ENCODE results near the gene CEBPG.

GRCh38 chr19:33390101-33390907 is 16.8 kb downstream of the CEBPG start:
- TF ChIP-seq, protein P1, sequence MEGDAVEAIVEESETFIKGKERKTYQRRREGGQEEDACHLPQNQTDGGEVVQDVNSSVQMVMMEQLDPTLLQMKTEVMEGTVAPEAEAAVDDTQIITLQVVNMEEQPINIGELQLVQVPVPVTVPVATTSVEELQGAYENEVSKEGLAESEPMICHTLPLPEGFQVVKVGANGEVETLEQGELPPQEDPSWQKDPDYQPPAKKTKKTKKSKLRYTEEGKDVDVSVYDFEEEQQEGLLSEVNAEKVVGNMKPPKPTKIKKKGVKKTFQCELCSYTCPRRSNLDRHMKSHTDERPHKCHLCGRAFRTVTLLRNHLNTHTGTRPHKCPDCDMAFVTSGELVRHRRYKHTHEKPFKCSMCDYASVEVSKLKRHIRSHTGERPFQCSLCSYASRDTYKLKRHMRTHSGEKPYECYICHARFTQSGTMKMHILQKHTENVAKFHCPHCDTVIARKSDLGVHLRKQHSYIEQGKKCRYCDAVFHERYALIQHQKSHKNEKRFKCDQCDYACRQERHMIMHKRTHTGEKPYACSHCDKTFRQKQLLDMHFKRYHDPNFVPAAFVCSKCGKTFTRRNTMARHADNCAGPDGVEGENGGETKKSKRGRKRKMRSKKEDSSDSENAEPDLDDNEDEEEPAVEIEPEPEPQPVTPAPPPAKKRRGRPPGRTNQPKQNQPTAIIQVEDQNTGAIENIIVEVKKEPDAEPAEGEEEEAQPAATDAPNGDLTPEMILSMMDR (conservative IDR thresholded peaks at IDR 0.05) = no peak
- no peak for TF ChIP-seq EZH2 (IDR thresholded peaks at IDR 0.05; ENCODE audit: low read depth)
